Measurements from ENCODE around the gene DDR2. TPM values are rescaled to one million over a fixed set of nuclear protein-coding genes. Genes with fewer than 3 reads are reported as not detected.

Gene DDR2
- total RNA-seq, 1 donor from 2014 or later, result 4.7 TPM

GRCh38 chr1:162835157-162835899 lies 203.1 kb downstream of the DDR2 start:
- H3K4me3 ChIP-seq (ENCODE audit: low read depth, low read length), result no peak overlapping the region
- no peaks in the 10 kb centered on the region for H3K36me3 ChIP-seq (ENCODE audit: control insufficient read depth, insufficient read depth, low read length)
- H3K27me3 ChIP-seq (ENCODE audit: control insufficient read depth, insufficient read depth, low read length), result no peaks in the 10 kb centered on the region
- TF ChIP-seq, protein P1, sequence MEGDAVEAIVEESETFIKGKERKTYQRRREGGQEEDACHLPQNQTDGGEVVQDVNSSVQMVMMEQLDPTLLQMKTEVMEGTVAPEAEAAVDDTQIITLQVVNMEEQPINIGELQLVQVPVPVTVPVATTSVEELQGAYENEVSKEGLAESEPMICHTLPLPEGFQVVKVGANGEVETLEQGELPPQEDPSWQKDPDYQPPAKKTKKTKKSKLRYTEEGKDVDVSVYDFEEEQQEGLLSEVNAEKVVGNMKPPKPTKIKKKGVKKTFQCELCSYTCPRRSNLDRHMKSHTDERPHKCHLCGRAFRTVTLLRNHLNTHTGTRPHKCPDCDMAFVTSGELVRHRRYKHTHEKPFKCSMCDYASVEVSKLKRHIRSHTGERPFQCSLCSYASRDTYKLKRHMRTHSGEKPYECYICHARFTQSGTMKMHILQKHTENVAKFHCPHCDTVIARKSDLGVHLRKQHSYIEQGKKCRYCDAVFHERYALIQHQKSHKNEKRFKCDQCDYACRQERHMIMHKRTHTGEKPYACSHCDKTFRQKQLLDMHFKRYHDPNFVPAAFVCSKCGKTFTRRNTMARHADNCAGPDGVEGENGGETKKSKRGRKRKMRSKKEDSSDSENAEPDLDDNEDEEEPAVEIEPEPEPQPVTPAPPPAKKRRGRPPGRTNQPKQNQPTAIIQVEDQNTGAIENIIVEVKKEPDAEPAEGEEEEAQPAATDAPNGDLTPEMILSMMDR (IDR thresholded peaks at IDR 0.05; ENCODE audit: insufficient read depth, low read length, severe bottlenecking), result no peak
- FAIRE-seq (no peak), DNase-seq (ENCODE audit: low read depth) (no peak)

Other genes starting within 250 kb of the DDR2 start
- 0.13 TPM in 1 of 2 replicates, not detected in the other for gene SH2D1B, start 220.3 kb upstream of the DDR2 start, total RNA-seq
- gene UHMK1, start 134.6 kb upstream of the DDR2 start, total RNA-seq, result 48.7 and 55.8 TPM in 2 replicates
- 109 and 132 TPM in 2 replicates for gene UAP1, start 70.7 kb upstream of the DDR2 start, total RNA-seq
- gene HSD17B7, start 158.2 kb downstream of the DDR2 start, total RNA-seq, result 20.2 and 20.5 TPM in 2 replicates
- not detected in 2 replicates for gene CCDC190, start 228.7 kb downstream of the DDR2 start, total RNA-seq